Left colon (tissue), 2 donors: Measurements from ENCODE around the gene RB1. TPM values are rescaled to one million over a fixed set of nuclear protein-coding genes. Genes with fewer than 3 reads are reported as not detected.
"Not testable (repeated sequence)": the region's sequence is repeated elsewhere in the genome, so short reads cannot be mapped to it uniquely, and the experiment has no call there.

ENCODE experiments used
- ATAC-seq: fragments of 200-7000 bp; cut with Tn5 transposase; one replicate; pipeline ENCODE4 v1.9.1; 2020; ENCODE audit warnings: mild to moderate bottlenecking, moderate library complexity
- DNase-seq, 2 donors: peaks; one replicate each; pipeline ENCODE4 v3.0.0-alpha.2; 2020
- intact Hi-C, 2 donors: fragments of 100-400 bp; cut with DNase I in 1 of 2; cut with micrococcal nuclease in 1 of 2; formaldehyde crosslinking; loops; one replicate each; pipeline versions ENCODE4 v1.11.2 to v1.14.0; 2022; cut with DNase I, micrococcal nuclease
- total RNA-seq, 2 donors: library from RNA; stranded (reverse); fragmentation: NEBNext Ultra II Directional; extraction: Animal tissue kit (Norgen Biotek cat#: 25700); gene quantifications; one replicate each; pipeline ENCODE4 v1.2.1, GENCODE V29; 2021
- donor health status: DM: no; HTN: no; CAD: no.
- donor health status: DM: yes; HTN: yes; CAD: no.

Gene RB1
- total RNA-seq, 2 donors from 2014 or later, result 23.0 to 26.3 TPM

DNA sequence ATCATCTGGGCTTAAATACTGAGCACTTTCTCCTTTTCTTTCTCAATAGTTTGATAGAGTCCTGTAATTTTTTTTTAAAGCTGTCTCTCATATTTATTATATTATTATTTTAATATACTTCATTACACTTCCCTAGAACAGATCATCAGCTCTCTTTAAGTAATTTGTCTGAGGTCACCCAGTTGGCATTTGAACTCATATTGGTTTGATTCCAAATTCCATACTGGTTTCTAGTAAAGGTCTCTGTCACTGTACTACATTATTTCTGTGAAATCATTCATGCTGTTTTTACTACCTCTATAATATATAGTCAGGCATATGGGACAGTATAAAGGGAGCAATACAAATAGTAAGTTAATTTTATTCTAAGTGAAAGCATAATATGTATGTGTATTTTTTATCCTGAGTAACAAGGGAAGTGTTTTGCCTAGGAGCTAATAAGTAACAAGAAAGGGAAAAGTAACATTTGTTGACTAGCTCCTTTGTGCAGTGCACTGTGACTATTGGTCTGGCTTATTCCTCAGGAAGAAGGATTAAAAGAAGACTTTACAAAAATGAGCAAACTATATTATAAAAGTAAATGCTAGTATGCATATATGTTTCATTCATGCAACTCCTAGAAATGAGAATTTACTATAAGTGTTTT, 95.0 kb downstream of the RB1 start:
- intact Hi-C loops, result no loop called here
- no peak for DNase-seq
- peak; percentile 26 for ATAC-seq

DNA sequence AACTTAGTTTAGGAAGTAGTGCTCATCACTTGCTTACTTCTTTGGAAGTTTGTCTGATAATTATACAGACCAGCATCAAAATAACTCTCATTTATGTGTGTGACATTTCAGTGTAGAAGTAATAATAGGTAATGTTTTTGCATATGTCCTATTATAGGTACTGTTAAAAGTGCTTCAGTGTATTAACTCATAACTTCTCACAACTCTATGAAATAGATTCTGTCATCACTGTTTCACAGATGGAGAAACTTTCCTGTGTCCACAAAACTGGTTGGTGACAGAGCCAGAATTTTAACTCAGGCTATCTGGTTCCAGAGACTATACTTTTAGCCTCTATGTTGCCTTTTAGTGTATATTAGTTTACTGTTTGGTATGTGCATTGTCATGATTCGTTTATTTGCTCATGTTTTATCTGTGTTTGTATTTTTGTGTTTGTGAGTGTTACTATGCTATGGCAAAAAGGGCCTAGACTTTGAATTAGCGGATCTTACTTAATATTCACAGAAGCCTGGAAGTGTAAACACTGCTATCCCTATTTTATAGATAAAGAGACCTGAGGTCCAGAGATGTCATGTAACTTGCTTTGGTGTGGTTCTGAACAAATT, 96.6 kb downstream of the RB1 start:
- intact Hi-C loops, result loop anchor here in 1 of 2 donors (10.0 kb wide), 1 partner anchor 165 kb away; no protein-coding TSS in a partner anchor
- ATAC-seq, result no peak
- no peak for DNase-seq

DNA sequence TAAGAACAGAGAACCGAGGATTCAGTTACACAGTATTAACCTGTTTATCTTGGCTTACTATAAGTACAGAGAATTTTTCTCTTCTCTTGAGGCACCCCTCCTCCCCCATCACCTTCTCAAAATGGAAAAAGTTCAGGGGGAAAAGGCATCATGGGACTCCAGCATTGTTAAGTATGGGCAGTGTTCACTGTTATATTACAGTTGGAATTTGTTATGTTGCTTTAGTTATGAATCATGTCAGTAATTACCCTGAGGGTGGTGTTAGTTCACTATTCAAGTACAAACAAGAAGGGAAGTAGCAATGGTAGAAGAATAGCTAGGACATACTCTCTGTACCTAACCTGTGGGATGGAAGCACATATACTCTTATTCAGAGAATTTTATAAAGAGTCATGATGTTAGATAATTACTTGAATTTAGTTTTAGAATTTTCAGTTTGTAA, 97.3 kb downstream of the RB1 start:
- intact Hi-C loops, result loop anchor here in 1 of 2 donors (10.0 kb wide), 1 partner anchor 164 kb away; no protein-coding TSS in a partner anchor
- peak; percentile 97 for ATAC-seq
- DNase-seq, result no peak

DNA sequence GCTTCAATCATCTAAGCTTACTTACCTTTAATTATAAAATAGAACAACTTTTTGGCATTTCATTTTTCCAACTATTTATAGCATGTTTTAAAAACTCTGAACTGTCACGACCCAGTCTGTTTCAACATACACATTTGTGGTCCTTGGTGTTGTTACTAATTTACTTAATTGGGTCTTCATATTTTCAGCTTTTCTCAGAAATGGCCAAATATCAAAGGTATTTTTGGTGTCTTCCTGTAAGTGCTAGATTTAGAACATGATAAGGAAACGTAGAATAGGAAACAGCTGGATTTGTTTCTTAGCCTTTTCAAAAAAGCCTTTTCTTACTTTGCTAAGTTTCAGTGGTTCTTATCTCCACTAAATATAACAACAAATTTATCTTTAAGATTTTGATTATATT, 97.9 kb downstream of the RB1 start:
- DNase-seq (no peak), ATAC-seq (no peak)
- intact Hi-C loops, result loop anchor here in 1 of 2 donors (10.0 kb wide), 1 partner anchor 163 kb away; no protein-coding TSS in a partner anchor

DNA sequence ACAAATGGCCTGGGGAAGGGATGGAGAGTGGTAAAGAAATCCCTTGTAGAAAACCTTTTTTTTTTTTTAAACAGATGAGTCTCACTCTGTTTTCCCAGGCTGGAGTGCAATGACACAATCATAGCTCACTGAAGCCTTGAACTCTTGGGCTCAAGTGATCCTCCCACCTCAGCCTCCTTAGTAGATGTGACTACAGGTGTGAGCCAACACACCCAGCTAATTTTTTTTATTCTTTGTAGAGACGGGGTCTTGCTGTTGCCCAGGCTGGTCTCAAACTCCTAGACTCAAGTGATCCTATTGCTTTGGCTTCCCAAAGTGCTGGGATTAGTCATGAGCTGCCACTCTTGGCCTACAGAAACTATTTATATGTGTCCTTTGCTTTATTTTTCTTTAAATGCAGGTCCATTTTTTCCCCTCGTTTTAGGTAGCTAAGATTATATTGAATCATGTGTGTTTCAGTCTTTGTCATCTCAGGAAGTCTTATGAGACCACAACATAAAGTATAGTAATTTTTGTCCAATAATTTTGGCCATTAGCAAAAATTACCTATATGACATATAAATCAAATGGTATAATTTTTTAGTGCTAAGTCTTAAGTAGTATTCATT, 98.9 kb downstream of the RB1 start:
- DNase-seq (no peak), ATAC-seq (no peak)
- intact Hi-C loops, result loop anchor here in 1 of 2 donors (10.0 kb wide), 1 partner anchor 162 kb away; no protein-coding TSS in a partner anchor

DNA sequence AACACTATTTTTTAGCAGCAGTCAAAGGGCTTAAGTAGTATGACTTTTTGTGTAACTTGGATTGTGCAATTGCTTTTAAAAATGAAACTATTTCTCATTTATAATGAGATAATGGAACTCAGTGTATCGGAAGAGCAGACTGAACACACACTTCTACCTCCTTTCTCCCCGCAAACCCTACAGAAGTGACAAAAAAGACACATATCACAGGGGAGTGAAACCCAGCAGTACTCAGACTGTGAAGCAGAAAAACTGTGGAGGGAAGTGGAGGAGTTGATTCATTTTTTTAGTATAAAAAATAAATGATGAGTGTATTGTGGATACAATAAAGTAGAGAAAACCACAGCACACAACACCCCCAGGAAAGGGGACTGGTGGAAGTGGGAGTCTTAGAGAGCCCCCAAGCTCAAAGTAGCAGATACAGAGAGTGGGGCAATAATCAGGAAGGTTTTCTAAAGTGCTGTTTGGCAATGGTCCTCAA, 99.6 kb downstream of the RB1 start:
- ATAC-seq (no peak), DNase-seq (no peak)
- intact Hi-C loops, result loop anchor here in 1 of 2 donors (10.0 kb wide), 1 partner anchor 162 kb away; no protein-coding TSS in a partner anchor

DNA sequence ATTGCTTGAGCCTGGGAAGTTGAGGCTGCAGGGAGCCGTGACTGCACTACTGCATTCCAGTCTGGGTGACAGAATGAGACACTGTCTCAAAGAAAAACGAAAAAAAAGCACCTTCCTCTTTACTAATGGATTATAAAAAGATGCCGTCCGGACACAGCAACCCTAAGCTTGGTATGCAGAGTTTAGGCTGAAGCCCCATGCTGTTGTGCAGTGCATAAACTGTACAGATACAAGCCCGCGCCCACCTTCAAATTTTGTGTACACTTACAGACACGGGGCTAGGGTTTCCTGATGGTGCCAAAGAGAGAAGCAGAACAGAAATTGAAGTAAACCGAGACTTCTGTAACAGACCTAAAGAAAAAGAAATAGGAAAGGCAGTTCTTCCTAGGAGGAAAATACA, 100.4 kb downstream of the RB1 start:
- intact Hi-C loops, result loop anchor here in 1 of 2 donors (10.0 kb wide), 1 partner anchor 161 kb away; no protein-coding TSS in a partner anchor
- ATAC-seq (no peak), DNase-seq (no peak)

DNA sequence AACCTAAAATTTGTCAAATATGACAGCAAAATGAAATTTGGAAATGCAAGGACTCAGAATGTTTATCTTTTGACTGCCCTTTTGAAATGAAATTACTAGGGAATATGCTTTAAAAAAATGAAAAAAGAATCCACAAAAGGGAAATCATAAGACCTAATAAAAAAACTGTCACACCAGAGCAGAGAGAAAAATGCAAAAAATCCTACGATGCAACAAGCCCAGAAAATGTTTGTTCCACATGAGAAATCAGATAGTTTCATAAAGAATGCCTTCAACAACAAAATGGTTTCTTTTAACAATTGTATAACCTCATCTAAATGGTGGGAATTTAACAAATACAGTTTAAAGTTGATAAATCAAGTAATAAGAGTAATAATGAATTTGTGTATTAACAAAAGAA, 101.4 kb downstream of the RB1 start:
- intact Hi-C loops, result loop anchor here in 1 of 2 donors (10.0 kb wide), 1 partner anchor 160 kb away; no protein-coding TSS in a partner anchor

DNA sequence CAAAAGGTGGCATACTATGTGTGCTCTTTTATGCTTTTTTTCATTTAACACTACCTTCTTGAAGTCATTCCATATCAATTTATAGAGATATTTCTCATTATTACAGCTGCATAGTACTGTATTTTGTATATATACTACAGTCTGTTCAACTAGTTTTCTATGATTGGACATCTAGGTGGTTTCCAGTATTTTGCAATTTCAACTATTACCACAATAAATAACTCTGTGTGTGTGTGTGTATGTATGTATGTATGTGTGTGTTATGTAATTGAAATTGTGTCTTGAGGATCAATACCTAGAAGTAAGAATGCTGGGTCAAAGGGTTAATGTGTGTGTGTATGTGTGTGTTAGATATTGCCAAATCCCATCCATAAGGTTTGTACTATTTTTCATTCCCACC, 102.3 kb downstream of the RB1 start:
- intact Hi-C loops, result loop anchor here in 1 of 2 donors (10.0 kb wide), 1 partner anchor 159 kb away; no protein-coding TSS in a partner anchor
- ATAC-seq (no peak), DNase-seq (no peak)

More for the DNA sequence above, 101.4 kb downstream of the RB1 start:
- DNase-seq, result no peak
- no peak for ATAC-seq

DNA sequence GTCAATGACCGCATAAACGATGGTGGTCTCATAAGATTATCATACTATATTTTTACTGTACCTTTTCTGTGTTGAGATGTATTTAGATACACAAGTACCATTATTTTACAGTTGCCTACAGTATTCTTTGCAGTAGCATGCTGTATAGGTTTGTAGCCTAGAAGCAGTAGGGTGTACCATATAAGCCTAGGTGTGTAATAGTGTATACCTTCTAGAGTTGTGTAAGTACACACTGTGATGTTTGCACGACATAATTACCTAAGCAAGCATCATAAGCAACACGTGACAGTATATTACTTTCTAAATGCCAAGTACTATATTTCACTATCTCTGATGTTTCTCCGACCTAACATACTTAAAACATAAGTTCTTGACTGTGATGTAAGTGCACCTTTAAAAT, 106.6 kb downstream of the RB1 start:
- DNase-seq (no peak), ATAC-seq (peak; percentile 57)
- intact Hi-C loops, result no loop called here

DNA sequence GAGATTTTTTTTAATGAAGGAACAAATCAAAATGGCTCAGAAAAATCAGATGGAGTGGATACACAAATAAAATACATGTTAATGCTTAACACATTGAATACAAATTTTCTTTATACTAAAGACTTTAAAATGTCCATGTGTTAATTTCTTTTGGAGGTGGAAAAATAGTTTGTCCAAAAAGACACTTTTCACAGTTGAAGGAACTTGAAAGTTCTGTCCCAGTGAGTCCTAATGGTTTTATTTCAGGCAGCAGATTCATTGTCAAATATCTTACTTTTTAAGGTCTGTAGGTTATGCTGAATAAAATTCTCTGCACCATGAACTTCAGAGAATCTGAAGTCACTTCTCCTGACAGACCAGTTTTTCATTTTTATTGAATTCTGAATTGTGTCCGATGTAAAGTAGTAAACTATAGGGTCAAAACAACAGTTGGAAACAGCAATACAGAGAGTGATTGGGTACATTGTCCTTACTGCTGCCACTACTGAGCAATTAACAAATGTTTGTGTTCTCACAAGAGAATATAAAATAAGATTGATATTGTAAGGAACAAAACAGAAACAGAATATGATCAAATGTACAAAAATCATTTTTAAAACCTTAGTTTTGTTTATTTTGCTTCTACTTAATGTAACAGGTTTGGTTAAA, 107.7 kb downstream of the RB1 start:
- intact Hi-C loops, result no loop called here
- DNase-seq, result no peak

DNA sequence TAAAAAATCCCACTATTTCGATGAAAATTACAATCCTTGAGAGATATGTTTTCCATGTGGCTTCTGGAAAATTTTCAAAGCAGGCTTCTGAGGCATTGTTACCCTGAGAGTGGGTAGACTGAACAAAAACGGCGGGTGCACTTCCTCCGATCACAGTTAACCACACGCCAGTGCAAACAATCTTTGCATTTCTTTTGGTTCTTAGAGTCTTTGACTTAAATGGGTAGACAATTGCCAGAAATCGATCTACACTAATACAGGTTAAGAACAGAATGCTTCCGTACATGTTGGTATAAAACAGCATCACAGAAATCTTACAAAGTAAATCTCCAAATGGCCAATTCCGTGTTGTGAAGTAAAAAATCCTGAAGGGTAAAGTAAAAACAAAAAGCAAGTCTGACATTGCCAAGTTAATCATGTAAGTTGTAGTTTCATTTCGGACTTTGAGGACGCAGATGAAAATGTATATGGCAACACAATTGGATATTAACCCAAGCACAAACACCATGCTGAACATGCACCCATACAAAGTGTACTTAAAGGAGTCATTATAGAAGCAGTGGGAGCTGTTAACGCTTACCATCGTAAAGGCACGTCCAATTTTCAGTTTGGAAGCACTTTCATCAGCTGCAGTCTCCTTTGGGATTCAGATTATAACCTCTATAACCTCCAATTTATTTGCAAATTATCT, 108.4 kb downstream of the RB1 start:
- intact Hi-C loops, result no loop called here
- no peak for DNase-seq

More for the DNA sequence above, 107.7 kb downstream of the RB1 start:
- ATAC-seq, result peak; percentile 57

DNA sequence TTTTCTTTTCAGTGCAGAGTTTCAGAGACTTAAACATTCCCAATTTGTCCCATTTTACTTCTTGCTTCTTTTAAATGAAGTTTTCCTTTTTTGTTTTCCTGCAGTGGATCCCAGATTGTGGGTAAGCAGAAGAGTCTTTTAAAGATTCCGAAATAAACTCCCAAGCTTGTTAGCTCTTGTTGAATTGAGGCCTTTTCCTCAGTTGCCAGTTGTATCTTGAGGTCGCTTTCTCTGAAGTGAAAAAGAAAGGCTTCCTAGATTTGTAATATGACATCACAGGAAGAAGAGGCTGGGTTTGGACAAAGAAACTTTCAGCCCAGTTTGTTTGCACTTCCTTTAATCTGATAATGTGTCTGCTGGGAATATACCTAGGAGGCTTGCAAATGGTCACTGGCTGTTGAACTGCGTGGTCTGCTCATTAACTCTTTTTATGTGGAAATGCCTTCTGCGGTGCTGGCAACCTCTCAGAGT, 109.4 kb downstream of the RB1 start, which contains the start of gene LPAR6:
Gene LPAR6, minus strand, starts transcription at position 233 of the 471 bp plus-strand sequence. CDS start 690 bp downstream, outside the sequence.
- DNase-seq (no peak), ATAC-seq (peak; percentile 86)
- intact Hi-C loops, result no loop called here

More for the DNA sequence above, 108.4 kb downstream of the RB1 start:
- peak; percentile 78 for ATAC-seq

DNA sequence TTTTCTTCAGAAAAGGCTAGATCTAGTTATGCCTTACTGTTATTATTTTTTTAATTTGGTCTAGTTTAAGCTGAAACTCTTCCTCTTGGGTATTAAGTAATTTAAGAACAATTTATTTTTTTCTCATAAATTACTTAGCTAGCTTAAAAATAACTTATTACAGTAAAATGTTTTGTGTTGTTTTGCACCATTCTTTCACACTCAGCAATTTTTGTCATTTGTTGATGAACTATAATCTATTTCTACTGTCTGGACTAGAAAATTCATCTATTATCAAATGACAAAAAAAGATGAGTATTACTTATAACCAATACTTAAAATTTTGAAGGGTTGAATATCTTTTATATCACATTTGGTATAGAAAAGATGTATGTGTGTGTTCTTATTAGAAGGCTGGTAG, 111.0 kb downstream of the RB1 start:
- intact Hi-C loops, result no loop called here
- DNase-seq, result no peak
- no peak for ATAC-seq

DNA sequence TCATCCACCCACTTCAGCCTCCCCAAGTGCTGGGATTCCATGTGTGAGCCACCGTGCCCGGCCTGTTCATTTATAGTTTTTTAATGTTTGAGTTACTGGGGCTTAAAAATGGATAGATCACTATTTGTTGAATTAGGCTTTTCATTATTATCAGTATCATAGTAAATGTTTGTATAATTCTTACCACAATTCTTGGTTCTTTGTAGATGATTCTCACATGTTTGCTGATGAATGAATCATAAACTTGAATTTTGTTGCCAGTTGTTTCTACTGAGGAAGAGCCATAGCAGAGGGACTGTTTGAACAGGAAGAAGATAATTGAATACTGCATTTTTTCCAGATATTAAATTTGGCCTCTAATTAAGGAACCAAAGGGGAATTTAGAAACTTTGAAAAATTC, 112.0 kb downstream of the RB1 start:
- DNase-seq (no peak), ATAC-seq (no peak)
- intact Hi-C loops, result no loop called here

DNA sequence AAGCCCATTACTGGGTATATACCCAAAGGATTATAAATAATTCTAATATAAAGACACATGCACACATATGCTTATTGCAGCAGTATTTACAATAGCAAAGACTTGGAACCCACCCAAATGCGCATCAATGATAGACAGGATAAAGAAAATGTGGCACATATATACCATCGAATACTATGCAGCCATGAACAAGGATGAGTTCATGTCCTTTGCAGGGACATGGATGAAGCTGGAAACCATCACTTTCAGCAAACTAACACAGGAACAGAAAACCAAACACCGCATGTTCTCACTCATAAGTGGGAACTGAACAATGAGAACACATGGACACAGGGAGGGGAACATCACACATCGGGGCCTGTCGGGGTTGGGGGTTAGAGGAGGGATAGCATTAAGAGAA, 118.5 kb downstream of the RB1 start:
- intact Hi-C loops, DNase-seq, ATAC-seq: not testable (repeated sequence)

DNA sequence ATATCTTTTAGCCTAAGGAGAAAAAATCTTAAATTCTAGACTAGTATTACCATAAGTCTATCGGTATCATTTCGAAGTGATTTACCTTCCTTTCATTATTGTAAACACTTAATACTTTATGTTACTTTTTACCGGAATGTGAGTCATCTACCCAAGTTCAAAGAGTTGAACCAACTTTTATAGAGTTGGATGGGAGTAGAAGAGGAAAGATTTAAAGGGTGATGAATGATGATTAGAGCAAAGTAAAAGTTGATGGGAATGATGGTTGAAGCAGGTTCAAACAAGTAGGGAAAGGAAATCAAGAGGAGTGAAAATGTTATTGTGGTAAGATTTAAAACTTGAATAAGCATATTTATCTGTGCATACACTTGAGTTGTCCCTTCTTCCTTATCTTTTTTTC, 120.7 kb downstream of the RB1 start:
- intact Hi-C loops, result no loop called here
- no peak for ATAC-seq
- no peak for DNase-seq

DNA sequence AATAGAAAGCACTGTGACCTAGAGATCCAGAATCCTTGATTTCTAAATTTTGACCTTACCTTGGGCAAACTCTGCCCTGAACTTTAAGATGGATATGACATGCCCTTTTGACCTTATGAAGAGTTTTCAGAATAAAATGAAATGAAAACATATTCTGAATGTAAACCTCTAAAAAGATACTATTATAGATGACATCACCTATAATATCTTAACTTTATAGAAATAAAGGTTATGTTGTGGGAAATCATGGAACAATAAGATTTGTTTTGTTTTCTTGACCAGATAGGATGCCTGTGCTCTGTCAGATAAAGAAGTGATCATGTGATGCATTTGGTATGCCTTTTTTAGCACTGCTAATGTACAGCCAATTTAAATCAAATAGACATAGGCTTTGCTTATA, 122.5 kb downstream of the RB1 start:
- intact Hi-C loops, result no loop called here
- no peak for DNase-seq
- ATAC-seq, result no peak
